Lung (tissue), 12 donors: Measurements from ENCODE around the gene SMTNL1. TPM values are rescaled to one million over a fixed set of nuclear protein-coding genes. Genes with fewer than 3 reads are reported as not detected.

ENCODE experiments used
- ATAC-seq: fragments of 200-7000 bp; cut with Tn5 transposase; one replicate; pipeline ENCODE4 v1.9.1; 2020; ENCODE audit warnings: moderate number of reproducible peaks; ENCODE audit not compliant: insufficient read depth, low FRiP score
- DNase-seq, 3 donors: peaks; one replicate each; pipeline ENCODE4 v3.0.0-alpha.2; 2013 to 2017
- H3K27ac ChIP-seq, 2 donors: one replicate each; pipeline ENCODE4 v1.5.1; 2013; ENCODE audit warnings: mild to moderate bottlenecking in 2 of 2, moderate library complexity in 2 of 2, control low read depth in 1 of 2, inconsistent platforms in 1 of 2, low read depth in 1 of 2, low read length in 1 of 2
- H3K27me3 ChIP-seq, 3 donors: one replicate each; pipeline ENCODE4 v1.5.1; 2013; ENCODE audit warnings: low read length in 2 of 3; ENCODE audit not compliant: control insufficient read depth in 3 of 3, insufficient read depth in 3 of 3
- H3K36me3 ChIP-seq, 4 donors: one replicate each; pipeline ENCODE4 v1.5.1; 2013; ENCODE audit warnings: low read length in 4 of 4, mild to moderate bottlenecking in 1 of 4, moderate library complexity in 1 of 4; ENCODE audit not compliant: control insufficient read depth in 4 of 4, insufficient read depth in 4 of 4
- H3K4me1 ChIP-seq, 5 donors: one replicate each; pipeline ENCODE4 v1.5.1; 2013; ENCODE audit warnings: low read length in 5 of 5, mild to moderate bottlenecking in 2 of 5, moderate library complexity in 1 of 5; ENCODE audit not compliant: control insufficient read depth in 5 of 5, insufficient read depth in 5 of 5
- H3K4me3 ChIP-seq: one replicate; pipeline ENCODE4 v1.5.1; 2013; ENCODE audit warnings: mild to moderate bottlenecking, control low read depth, moderate library complexity
- H3K9ac ChIP-seq, 2 donors: one replicate each; pipeline ENCODE4 v1.5.1; 2013; ENCODE audit warnings: low read length in 2 of 2, control low read depth in 1 of 2; ENCODE audit not compliant: insufficient read depth in 1 of 2
- H3K9me3 ChIP-seq, 4 donors: one replicate each; pipeline ENCODE4 v1.5.1; 2013; ENCODE audit warnings: low read length in 3 of 4, mild to moderate bottlenecking in 1 of 4, moderate library complexity in 1 of 4; ENCODE audit not compliant: control insufficient read depth in 4 of 4, insufficient read depth in 3 of 4
- WGBS, 2 donors: extraction: QIAGEN DNeasy Blood & Tissue Kit; methylation state at CpG; one replicate each; pipeline ENCODE4 v1.1.7; 2013; 5-methylcytosine and 5-hydroxymethylcytosine counted together
- polyA plus RNA-seq, 2 donors: library from polyadenylated mRNA; stranded (reverse); fragments of 200-250 nt; gene quantifications; one replicate each; pipeline ENCODE4 v1.2.1, GENCODE V29; 2013
- total RNA-seq, 2 donors: library from RNA; depleted of rRNA in 1 of 2; stranded (reverse); fragments of >200 nt in 1 of 2; gene quantifications; one replicate each; pipeline ENCODE4 v1.2.1, GENCODE V29; 2014 to 2021
- TF ChIP-seq, protein P1 (sequence below): IDR thresholded peaks from 2 replicates; pipeline ENCODE4 v1.5.1; 2012; ENCODE audit warnings: mild to moderate bottlenecking; ENCODE audit errors: control extremely low read depth, extremely low read depth
- donor health status: control.
- donor health status: control.
- donor health status: Bipolar disorder and iron deficiency.
- donor health status: healthy.
- donor health status: DM: yes; HTN: yes; CAD: no.

SMTNL1 gene
- total and polyA plus RNA-seq, 4 donors: not detected

- ATAC-seq: no peak
- H3K9me3 ChIP-seq: no peaks in the 10 kb centered on the region
- H3K4me3 ChIP-seq: no peak overlapping the region
- H3K4me1 ChIP-seq: peaks cover 4 to 22% (median 7%) of the 10 kb centered on the region in 5 donors
- 93 to 96% methylated on average over 15 of the region's 15 CpGs for WGBS, 2 donors
- no peak for DNase-seq
- H3K27ac ChIP-seq: no peak overlapping the region
- H3K36me3 ChIP-seq: peaks cover 0 to 8% (median 2%) of the 10 kb centered on the region in 4 donors
- TF ChIP-seq, protein P1, sequence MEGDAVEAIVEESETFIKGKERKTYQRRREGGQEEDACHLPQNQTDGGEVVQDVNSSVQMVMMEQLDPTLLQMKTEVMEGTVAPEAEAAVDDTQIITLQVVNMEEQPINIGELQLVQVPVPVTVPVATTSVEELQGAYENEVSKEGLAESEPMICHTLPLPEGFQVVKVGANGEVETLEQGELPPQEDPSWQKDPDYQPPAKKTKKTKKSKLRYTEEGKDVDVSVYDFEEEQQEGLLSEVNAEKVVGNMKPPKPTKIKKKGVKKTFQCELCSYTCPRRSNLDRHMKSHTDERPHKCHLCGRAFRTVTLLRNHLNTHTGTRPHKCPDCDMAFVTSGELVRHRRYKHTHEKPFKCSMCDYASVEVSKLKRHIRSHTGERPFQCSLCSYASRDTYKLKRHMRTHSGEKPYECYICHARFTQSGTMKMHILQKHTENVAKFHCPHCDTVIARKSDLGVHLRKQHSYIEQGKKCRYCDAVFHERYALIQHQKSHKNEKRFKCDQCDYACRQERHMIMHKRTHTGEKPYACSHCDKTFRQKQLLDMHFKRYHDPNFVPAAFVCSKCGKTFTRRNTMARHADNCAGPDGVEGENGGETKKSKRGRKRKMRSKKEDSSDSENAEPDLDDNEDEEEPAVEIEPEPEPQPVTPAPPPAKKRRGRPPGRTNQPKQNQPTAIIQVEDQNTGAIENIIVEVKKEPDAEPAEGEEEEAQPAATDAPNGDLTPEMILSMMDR: no peak
- no peaks in the 10 kb centered on the region for H3K27me3 ChIP-seq
- H3K9ac ChIP-seq: no peak overlapping the region
These were observed 39.8 kb upstream of the SMTNL1 start for GRCh38 chr11:57497303-57498247.

DNA sequence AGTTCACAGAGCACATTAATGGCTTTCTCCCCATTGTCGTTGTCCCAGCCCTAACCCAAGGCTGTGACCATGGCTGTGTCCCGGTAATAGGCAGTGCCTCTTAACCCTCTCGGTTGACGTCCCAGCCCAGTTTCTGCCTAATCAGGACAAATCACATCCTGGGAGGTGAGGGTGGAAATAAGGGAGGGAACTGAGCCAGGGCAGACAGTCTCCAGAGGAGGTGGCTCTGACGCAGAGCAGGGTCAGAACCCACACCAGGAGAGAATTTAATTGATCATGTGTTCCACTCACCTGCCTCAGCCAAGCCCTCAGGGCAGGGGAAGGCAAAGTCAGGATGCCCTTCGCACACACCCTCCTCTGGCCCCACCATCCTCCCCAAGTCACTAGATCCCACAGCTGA lies 38.9 kb upstream of the SMTNL1 start:
- DNase-seq: no peak
- 89 to 91% methylated on average over 6 of the region's 6 CpGs for WGBS, 2 donors
- Histone ChIP-seq H3K4me3 (no peak overlapping the region), H3K27ac (peak overlapping the region in 1 of 2 donors; percentile 34), H3K9me3 (no peaks in the 10 kb centered on the region), H3K27me3 (no peaks in the 10 kb centered on the region), H3K36me3 (peaks cover 0 to 6% (median 2%) of the 10 kb centered on the region in 4 donors), H3K4me1 (peaks cover 4 to 22% (median 7%) of the 10 kb centered on the region in 5 donors), H3K9ac (no peak overlapping the region)
- TF ChIP-seq, protein P1: no peak
- ATAC-seq: no peak

DNA sequence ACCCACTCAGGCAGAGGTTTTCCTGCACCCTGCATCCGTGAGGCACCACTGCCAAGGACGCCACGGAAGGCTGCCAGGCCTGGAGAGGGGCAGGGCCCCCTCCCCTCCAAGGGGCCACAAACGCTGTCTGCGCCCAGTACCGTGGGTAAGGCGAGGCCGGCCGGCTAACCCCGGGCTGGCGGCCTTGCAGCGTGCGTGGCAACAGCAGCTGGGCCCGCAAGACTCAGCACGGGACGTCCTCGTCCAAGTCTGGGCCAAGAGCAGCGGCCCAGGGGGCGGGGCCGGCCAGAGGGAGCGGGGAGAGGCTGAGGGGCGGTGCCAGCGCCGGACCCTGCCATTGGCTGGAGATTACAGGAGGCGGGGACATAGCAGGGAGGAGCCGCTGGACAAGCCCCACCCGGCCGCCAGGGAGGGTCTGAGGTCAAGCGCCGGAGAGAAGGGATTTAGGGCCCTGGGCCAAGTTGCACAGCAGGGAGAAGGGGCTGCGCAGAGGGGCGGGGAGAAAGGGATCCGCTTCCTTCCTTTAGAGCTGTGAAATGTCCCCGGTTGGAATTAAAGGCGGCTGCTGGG lies 37.9 kb upstream of the SMTNL1 start:
- Histone ChIP-seq H3K27me3 (no peaks in the 10 kb centered on the region), H3K4me3 (no peak overlapping the region), H3K36me3 (peaks cover 0 to 3% (median 1%) of the 10 kb centered on the region in 4 donors), H3K27ac (peak overlapping the region; percentile 87 to 93), H3K9ac (no peak overlapping the region), H3K9me3 (no peaks in the 10 kb centered on the region), H3K4me1 (peaks cover 4 to 22% (median 7%) of the 10 kb centered on the region in 5 donors)
- TF ChIP-seq, protein P1: no peak
- ATAC-seq (peak; percentile 99), DNase-seq (peak; percentile 99)
- WGBS, 2 donors: 13 to 20% methylated on average over 34 of the region's 35 CpGs
